H1 (cell line): ENCODE data around the gene PSMD9. TPM values are rescaled to one million over a fixed set of nuclear protein-coding genes. Genes with fewer than 3 reads are reported as not detected.

Experiments used
- CHD1 ChIP-seq: IDR thresholded peaks from 2 replicates; pipeline ENCODE4 v1.6.1; 2012; ENCODE audit warnings: low read depth, low read length, improper control_type of control experiment
- CREB1 ChIP-seq: IDR thresholded peaks from 2 replicates; pipeline ENCODE4 v1.6.1; 2012; ENCODE audit warnings: inconsistent platforms
- HDAC6 ChIP-seq: IDR thresholded peaks from one replicate; pipeline ENCODE4 v1.7.1; 2012; ENCODE audit warnings: low read depth, mild to moderate bottlenecking, inconsistent platforms, low read length, moderate library complexity
- KDM4A ChIP-seq: IDR thresholded peaks from one replicate; pipeline ENCODE4 v1.7.1; 2012; ENCODE audit warnings: low read depth, mild to moderate bottlenecking, moderate library complexity, low read length, inconsistent platforms; ENCODE audit not compliant: severe bottlenecking
- MAFK ChIP-seq: IDR thresholded peaks from 2 replicates; pipeline ENCODE4 v1.6.1; 2012; ENCODE audit warnings: low read depth, mild to moderate bottlenecking, improper control_type of control experiment, low read length
- NANOG ChIP-seq: IDR thresholded peaks from 2 replicates; pipeline ENCODE4 v1.6.1; 2011; ENCODE audit warnings: low read length, low read depth, mild to moderate bottlenecking, inconsistent platforms; ENCODE audit not compliant: insufficient read depth, poor library complexity, severe bottlenecking
- NRF1 ChIP-seq: IDR thresholded peaks from 2 replicates; pipeline ENCODE4 v1.6.1; 2011; ENCODE audit warnings: mild to moderate bottlenecking, low read depth, low read length, improper control_type of control experiment
- PHF8 ChIP-seq: fragments of 200-600 bp; sonication (generic); conservative IDR thresholded peaks from 2 replicates; pipeline ENCODE4 v1.7.1; 2012; ENCODE audit warnings: low read depth, mild to moderate bottlenecking, inconsistent platforms, low read length, moderate library complexity
- POLR2A ChIP-seq, 2 experiments: IDR thresholded peaks; 1 replicate in 1 of 2; 2 replicates in 1 of 2; pipeline ENCODE4 v1.6.1; 2011; ENCODE audit warnings: low read depth in 2 of 2, low read length in 2 of 2, mild to moderate bottlenecking in 2 of 2; ENCODE audit errors: control extremely low read depth in 1 of 2
- POLR2AphosphoS5 ChIP-seq: IDR thresholded peaks from 2 replicates; pipeline ENCODE4 v1.6.1; 2011; ENCODE audit warnings: low read depth, low read length
- RAD21 ChIP-seq, 2 experiments: IDR thresholded peaks in 1 of 2; conservative IDR thresholded peaks in 1 of 2; 2 replicates each; pipeline ENCODE4 v1.6.1; 2011; ENCODE audit warnings: low read depth in 2 of 2, low read length in 2 of 2, improper control_type of control experiment in 1 of 2, inconsistent platforms in 1 of 2, mild to moderate bottlenecking in 1 of 2, moderate library complexity in 1 of 2
- SAP30 ChIP-seq: fragments of 300-600 bp; sonication (generic); IDR thresholded peaks from 2 replicates; pipeline ENCODE4 v1.7.1; 2012; ENCODE audit warnings: low read length, moderate library complexity, mild to moderate bottlenecking, inconsistent platforms; ENCODE audit not compliant: insufficient read depth, insufficient replicate concordance
- SIN3A ChIP-seq, 2 experiments: IDR thresholded peaks in 1 of 2; conservative IDR thresholded peaks in 1 of 2; 2 replicates each; pipeline ENCODE4 v1.6.1; 2011 to 2012; ENCODE audit warnings: low read length in 2 of 2, improper control_type of control experiment in 1 of 2, low read depth in 1 of 2, mild to moderate bottlenecking in 1 of 2
- SP1 ChIP-seq: IDR thresholded peaks from 2 replicates; pipeline ENCODE4 v1.6.1; 2011; ENCODE audit warnings: low read depth, low read length
- SP4 ChIP-seq: IDR thresholded peaks from 2 replicates; pipeline ENCODE4 v1.6.1; 2012; ENCODE audit warnings: low read length, inconsistent platforms
- SUZ12 ChIP-seq: fragments of 200-600 bp; sonication (generic); IDR thresholded peaks from 2 replicates; pipeline ENCODE4 v1.6.1; 2012; ENCODE audit warnings: mild to moderate bottlenecking, inconsistent platforms, low read length, moderate library complexity, mixed read lengths
- TAF1 ChIP-seq: IDR thresholded peaks from 2 replicates; pipeline ENCODE4 v1.6.1; 2011; ENCODE audit warnings: mild to moderate bottlenecking, low read depth, low read length
- TAF7 ChIP-seq: optimal IDR thresholded peaks from 2 replicates; pipeline ENCODE3; 2011; ENCODE audit warnings: low read depth, mild to moderate bottlenecking, inconsistent platforms, low read length, moderate library complexity, borderline replicate concordance
- TBP ChIP-seq: IDR thresholded peaks from 2 replicates; pipeline ENCODE4 v1.6.1; 2011; ENCODE audit warnings: low read depth, low read length, improper control_type of control experiment
- TEAD4 ChIP-seq: IDR thresholded peaks from 2 replicates; pipeline ENCODE4 v1.6.1; 2012; ENCODE audit warnings: low read depth, low read length, inconsistent platforms, mixed read lengths
- polyA plus RNA-seq, 7 experiments: library from polyadenylated mRNA; depleted of rRNA in 3 of 7; stranded (reverse) in 5 of 7; unstranded in 2 of 7; fragments of >200 nt in 5 of 7; fragments of 200-250 nt in 2 of 7; gene quantifications; 1 replicate in 5 of 7; 2 replicates in 1 of 7; 4 replicates in 1 of 7; pipeline versions ENCODE4 v1.2.1 to v1.2.3, GENCODE V29; 2011 to 2013; ENCODE audit warnings: missing spikeins in 2 of 7, mixed read lengths in 2 of 7
- total RNA-seq: library from RNA; stranded (reverse); fragmentation: NEBNext Ultra II Directional; extraction: Animal tissue kit (Norgen Biotek cat#: 25700); gene quantifications from 2 replicates; pipeline ENCODE4 v1.2.1, GENCODE V29; 2021
- TF ChIP-seq, protein P1 (sequence below): IDR thresholded peaks from 2 replicates; pipeline ENCODE4 v1.6.1; 2012; ENCODE audit warnings: low read length, inconsistent platforms

The PSMD9 gene
- total and polyA plus RNA-seq, 2 of the 8 experiments (the other 6 are each of a cell fraction or from before 2014, with no cell fraction given): 28.8 to 36.1 TPM

DNA sequence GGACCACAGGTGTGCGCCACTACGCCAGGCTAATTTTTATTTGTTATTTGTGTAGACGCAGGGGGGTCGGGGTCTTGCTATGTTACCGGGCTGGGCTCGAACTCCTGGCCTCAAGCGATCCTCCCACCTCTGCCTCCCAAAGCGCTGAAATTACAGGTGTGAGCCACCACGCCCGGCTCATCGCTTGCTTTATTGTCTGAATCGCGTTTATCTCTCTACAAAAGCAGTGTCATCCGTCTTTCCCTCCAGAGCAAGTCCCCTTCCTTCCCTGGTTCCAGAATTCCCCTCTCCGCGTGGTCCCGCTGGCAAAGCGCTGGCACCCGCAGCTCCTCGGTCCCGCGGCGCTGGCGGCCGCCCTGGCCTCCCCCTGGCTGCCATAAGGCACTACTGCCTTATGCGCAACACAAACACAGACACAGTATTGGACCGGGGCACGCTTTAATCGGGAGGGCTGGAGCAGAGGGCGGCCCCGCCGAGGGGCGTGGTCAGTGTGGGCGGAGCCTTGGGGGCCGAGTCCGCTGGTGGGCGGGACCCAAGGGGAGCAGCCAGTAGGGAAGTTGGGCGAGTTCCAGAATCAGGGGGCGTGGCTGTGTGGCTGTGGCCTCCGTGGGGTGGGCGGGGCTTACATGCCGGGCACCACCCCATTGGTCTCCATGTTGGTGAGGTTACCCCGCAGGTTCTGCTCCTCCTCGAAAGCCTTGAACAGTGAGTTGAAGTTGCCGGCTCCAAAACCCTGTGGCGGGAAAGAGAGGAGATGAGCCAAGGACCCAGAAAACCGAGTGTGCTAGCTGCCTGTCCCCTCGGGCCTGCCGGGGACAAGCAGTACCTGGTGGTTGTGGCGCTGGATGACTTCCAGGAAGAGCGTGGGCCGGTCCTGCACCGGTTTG is 49.2 kb upstream of the PSMD9 start (continued):
- TF ChIP-seq, protein P1, sequence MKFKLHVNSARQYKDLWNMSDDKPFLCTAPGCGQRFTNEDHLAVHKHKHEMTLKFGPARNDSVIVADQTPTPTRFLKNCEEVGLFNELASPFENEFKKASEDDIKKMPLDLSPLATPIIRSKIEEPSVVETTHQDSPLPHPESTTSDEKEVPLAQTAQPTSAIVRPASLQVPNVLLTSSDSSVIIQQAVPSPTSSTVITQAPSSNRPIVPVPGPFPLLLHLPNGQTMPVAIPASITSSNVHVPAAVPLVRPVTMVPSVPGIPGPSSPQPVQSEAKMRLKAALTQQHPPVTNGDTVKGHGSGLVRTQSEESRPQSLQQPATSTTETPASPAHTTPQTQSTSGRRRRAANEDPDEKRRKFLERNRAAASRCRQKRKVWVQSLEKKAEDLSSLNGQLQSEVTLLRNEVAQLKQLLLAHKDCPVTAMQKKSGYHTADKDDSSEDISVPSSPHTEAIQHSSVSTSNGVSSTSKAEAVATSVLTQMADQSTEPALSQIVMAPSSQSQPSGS: no peak
- TF ChIP-seq TEAD4 (no peak), KDM4A (peak; percentile 87), NANOG (no peak), SP4 (peak; percentile 79; the same call in 1 of the 2 replicates), CREB1 (no peak), CHD1 (no peak), SAP30 (no peak), TBP (peak; percentile 73), SUZ12 (no peak), SP1 (peak; percentile 82), PHF8 (peak; percentile 70; the same call in 1 of the 2 replicates), TAF1 (peak; percentile 71), RAD21 (IDR thresholded peaks at IDR 0.05 in 1 of 2, conservative IDR thresholded peaks at IDR 0.05 in 1 of 2; ENCODE audit: low read depth in 2 of 2, low read length in 2 of 2) (peak in 1 of 2 experiments; percentile 24; a peak in 1 of 4 replicates), MAFK (no peak), NRF1 (0 out of 2 replicates have a peak, but pooled peaks have one; percentile 6), SIN3A (conservative IDR thresholded peaks at IDR 0.05 in 1 of 2, IDR thresholded peaks at IDR 0.05 in 1 of 2; ENCODE audit: low read depth in 1 of 2, low read length in 2 of 2) (peak; percentile 9 to 38; a peak in 2 of 4 replicates), TAF7 (peak; percentile 49), POLR2A (IDR thresholded peaks at IDR 0.05; ENCODE audit: control extremely low read depth in 1 of 2, low read depth in 2 of 2, low read length in 2 of 2) (peak; percentile 59 to 75), POLR2AphosphoS5 (peak; percentile 69; the same call in 1 of the 2 replicates), HDAC6 (no peak)
